PC-9 (cell line): ENCODE data around the gene FASN. TPM values are rescaled to one million over a fixed set of nuclear protein-coding genes. Genes with fewer than 3 reads are reported as not detected.

ENCODE experiments used
- BruUV-seq: library from RNA; stranded (reverse); fragments of 400-500 nt; replicated peaks from 2 replicates; lab custom pipeline; 2021; lab: Mats Ljungman, UMichigan
- CTCF ChIA-PET: fragments of 300-600 bp; sonication (Branson Sonifier 250); formaldehyde crosslinking; loops from one replicate; lab custom pipeline; 2022; ENCODE audit warnings: antibody characterized with exemption; lab: Charles Lee
- POLR2A ChIA-PET: fragments of 300-600 bp; sonication (Branson Sonifier 250); formaldehyde crosslinking; loops from one replicate; lab custom pipeline; 2022; ENCODE audit warnings: antibody characterized with exemption; ENCODE audit not compliant: unreplicated experiment; lab: Charles Lee
- DNase-seq, 2 experiments: peaks; one replicate each; pipeline versions ENCODE4 v3.0.0 to v3.0.0-alpha.2; 2015 to 2022; ENCODE audit warnings: mixed read lengths in 1 of 2
- H2AFZ ChIP-seq: fragments of 200-600 bp; sonication (generic); 2 replicates; pipeline ENCODE4 v1.8.1; 2017; ENCODE audit warnings: antibody characterized with exemption
- H3F3A ChIP-seq: fragments of 200-600 bp; sonication (generic); 2 replicates; pipeline ENCODE4 v1.8.1; 2017; ENCODE audit warnings: antibody characterized with exemption, mild to moderate bottlenecking, low read depth; ENCODE audit not compliant: insufficient read depth
- H3K27ac ChIP-seq: fragments of 200-600 bp; sonication (generic); 2 replicates; pipeline ENCODE4 v1.6.1; 2016; ENCODE audit warnings: mixed run types
- H3K27me3 ChIP-seq: fragments of 200-600 bp; sonication (generic); 2 replicates; pipeline ENCODE4 v1.6.1; 2016; ENCODE audit warnings: low read depth, mixed run types; ENCODE audit not compliant: insufficient read depth
- H3K36me3 ChIP-seq: fragments of 200-600 bp; sonication (generic); 2 replicates; pipeline ENCODE4 v1.6.1; 2016; ENCODE audit warnings: low read depth, mixed run types
- H3K4me1 ChIP-seq: fragments of 200-600 bp; sonication (generic); replicated peaks from 2 replicates; pipeline ENCODE4 v1.6.1; 2016; ENCODE audit warnings: mixed run types; ENCODE audit not compliant: insufficient read depth
- H3K4me2 ChIP-seq: fragments of 200-600 bp; sonication (generic); 2 replicates; pipeline ENCODE4 v1.6.1; 2017; ENCODE audit warnings: mixed run types
- H3K4me3 ChIP-seq: fragments of 200-600 bp; sonication (generic); 2 replicates; pipeline ENCODE4 v1.6.1; 2016; ENCODE audit warnings: mixed run types
- H3K79me2 ChIP-seq: fragments of 200-600 bp; sonication (generic); 2 replicates; pipeline ENCODE4 v1.6.1; 2017; ENCODE audit warnings: low read depth, mixed run types
- H3K9me2 ChIP-seq: fragments of 200-600 bp; sonication (generic); 2 replicates; pipeline ENCODE4 v1.8.1; 2017; ENCODE audit warnings: mild to moderate bottlenecking; ENCODE audit not compliant: insufficient read depth
- H3K9me3 ChIP-seq: fragments of 200-600 bp; sonication (generic); 2 replicates; pipeline ENCODE4 v1.8.1; 2016; ENCODE audit warnings: low read depth; ENCODE audit not compliant: insufficient read depth
- H4K20me1 ChIP-seq: fragments of 200-600 bp; sonication (generic); 2 replicates; pipeline ENCODE4 v1.8.1; 2017; ENCODE audit not compliant: insufficient read depth
- EZH2 ChIP-seq: fragments of 200-600 bp; sonication (generic); IDR thresholded peaks from 2 replicates; pipeline ENCODE4 v1.8.0; 2017; ENCODE audit warnings: antibody characterized with exemption, low read depth
- intact Hi-C: fragments of 100-400 bp; cut with micrococcal nuclease; formaldehyde crosslinking; loops from one replicate; pipeline ENCODE4 v1.10.0; 2022; ENCODE audit not compliant: unreplicated experiment
- total RNA-seq: library from RNA; stranded (reverse); gene quantifications from 2 replicates; pipeline ENCODE4 v1.2.3, GENCODE V29; 2021
- TF ChIP-seq, protein P1 (sequence below): fragments of 200-600 bp; sonication (generic); conservative IDR thresholded peaks from 2 replicates; pipeline ENCODE4 v1.6.1; 2017; ENCODE audit warnings: mixed run types, antibody characterized with exemption, mild to moderate bottlenecking, moderate library complexity

The FASN gene
- total RNA-seq, 1 experiment from 2014 or later: 658 TPM

GRCh38 chr17:82117139-82118090, 19.4 kb upstream of the FASN start:
- Histone ChIP-seq H3K9me3 (no peaks in the 10 kb centered on the region), H3K4me1 (no peaks in the 10 kb centered on the region), H4K20me1 (no peaks in the 10 kb centered on the region), H3F3A (no peaks in the 10 kb centered on the region), H3K4me2 (no peak overlapping the region), H2AFZ (no peak overlapping the region), H3K27me3 (no peaks in the 10 kb centered on the region), H3K79me2 (no peaks in the 10 kb centered on the region), H3K4me3 (no peak overlapping the region), H3K9me2 (no peaks in the 10 kb centered on the region), H3K36me3 (no peaks in the 10 kb centered on the region), H3K27ac (no peak overlapping the region)
- intact Hi-C loops: no loop called here
- TF ChIP-seq EZH2: no peak
- TF ChIP-seq, protein P1, sequence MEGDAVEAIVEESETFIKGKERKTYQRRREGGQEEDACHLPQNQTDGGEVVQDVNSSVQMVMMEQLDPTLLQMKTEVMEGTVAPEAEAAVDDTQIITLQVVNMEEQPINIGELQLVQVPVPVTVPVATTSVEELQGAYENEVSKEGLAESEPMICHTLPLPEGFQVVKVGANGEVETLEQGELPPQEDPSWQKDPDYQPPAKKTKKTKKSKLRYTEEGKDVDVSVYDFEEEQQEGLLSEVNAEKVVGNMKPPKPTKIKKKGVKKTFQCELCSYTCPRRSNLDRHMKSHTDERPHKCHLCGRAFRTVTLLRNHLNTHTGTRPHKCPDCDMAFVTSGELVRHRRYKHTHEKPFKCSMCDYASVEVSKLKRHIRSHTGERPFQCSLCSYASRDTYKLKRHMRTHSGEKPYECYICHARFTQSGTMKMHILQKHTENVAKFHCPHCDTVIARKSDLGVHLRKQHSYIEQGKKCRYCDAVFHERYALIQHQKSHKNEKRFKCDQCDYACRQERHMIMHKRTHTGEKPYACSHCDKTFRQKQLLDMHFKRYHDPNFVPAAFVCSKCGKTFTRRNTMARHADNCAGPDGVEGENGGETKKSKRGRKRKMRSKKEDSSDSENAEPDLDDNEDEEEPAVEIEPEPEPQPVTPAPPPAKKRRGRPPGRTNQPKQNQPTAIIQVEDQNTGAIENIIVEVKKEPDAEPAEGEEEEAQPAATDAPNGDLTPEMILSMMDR: no peak
- CTCF ChIA-PET: no interaction called here
- POLR2A ChIA-PET: no interaction called here
- BruUV-seq: no TSS peak
- DNase-seq: no peak

GRCh38 chr17:82116246-82116645, 18.2 kb upstream of the FASN start:
- no peaks in the 10 kb centered on the region for H3K4me1 ChIP-seq
- no peaks in the 10 kb centered on the region for H4K20me1 ChIP-seq
- H3K9me2 ChIP-seq: no peaks in the 10 kb centered on the region
- TF ChIP-seq EZH2: no peak
- TF ChIP-seq, protein P1: no peak
- H3K9me3 ChIP-seq: no peaks in the 10 kb centered on the region
- H3K27ac ChIP-seq: no peak overlapping the region
- BruUV-seq: no TSS peak
- intact Hi-C loops: no loop called here
- POLR2A ChIA-PET: no interaction called here
- H3K4me3 ChIP-seq: no peak overlapping the region
- H3K36me3 ChIP-seq: no peaks in the 10 kb centered on the region
- H3K27me3 ChIP-seq: no peaks in the 10 kb centered on the region
- no peak overlapping the region for H3K4me2 ChIP-seq
- no peaks in the 10 kb centered on the region for H3K79me2 ChIP-seq
- no peaks in the 10 kb centered on the region for H3F3A ChIP-seq
- DNase-seq: no peak
- H2AFZ ChIP-seq: no peak overlapping the region
- CTCF ChIA-PET: no interaction called here

GRCh38 chr17:82114872-82115271, 16.8 kb upstream of the FASN start:
- Histone ChIP-seq H3K9me3 (no peaks in the 10 kb centered on the region), H3K36me3 (no peaks in the 10 kb centered on the region), H3K27me3 (no peaks in the 10 kb centered on the region), H3K9me2 (no peaks in the 10 kb centered on the region), H3K4me3 (no peak overlapping the region), H3K79me2 (no peaks in the 10 kb centered on the region), H3F3A (peaks cover 8% of the 10 kb centered on the region), H3K4me1 (peaks cover 10% of the 10 kb centered on the region), H2AFZ (no peak overlapping the region), H3K4me2 (no peak overlapping the region), H3K27ac (no peak overlapping the region), H4K20me1 (no peaks in the 10 kb centered on the region)
- no peak for TF ChIP-seq EZH2
- TF ChIP-seq, protein P1: no peak
- no TSS peak for BruUV-seq
- ChIA-PET CTCF (no interaction called here), POLR2A (interaction anchor here (0.6 kb wide), 1 partner anchor 461 kb away, joined by 4 read pairs; no protein-coding TSS in a partner anchor)
- intact Hi-C loops: no loop called here
- DNase-seq: no peak
